Measurements from ENCODE around the gene GPX6. TPM values are rescaled to one million over a fixed set of nuclear protein-coding genes. Genes with fewer than 3 reads are reported as not detected.
"Not testable (repeated sequence)": the region's sequence is repeated elsewhere in the genome, so short reads cannot be mapped to it uniquely, and the experiment has no call there.

The GPX6 gene
- total RNA-seq, 2 donors from 2014 or later: not detected

- Mint-ChIP-seq H3K36me3 (ENCODE audit: insufficient read depth in 2 of 2) (no peaks in the 10 kb centered on the region), H3K9me3 (no peaks in the 10 kb centered on the region), H3K27me3 (ENCODE audit: low read depth) (peaks cover 61% of the 10 kb centered on the region), H3K4me3 (no peak overlapping the region), H3K4me1 (ENCODE audit: low read depth) (peaks cover 30% of the 10 kb centered on the region), H3K27ac (no peak overlapping the region)
- DNase-seq (no peak), ATAC-seq (replicated peaks in 1 of 2) (no peak)
Observed at GRCh38 chr6:28486988-28487742, 28.4 kb downstream of the GPX6 start.

GRCh38 chr6:28486533-28486932 lies 29.1 kb downstream of the GPX6 start:
- no peaks in the 10 kb centered on the region for H3K36me3 Mint-ChIP-seq (ENCODE audit: insufficient read depth in 2 of 2)
- no peak overlapping the region for H3K27ac Mint-ChIP-seq
- ATAC-seq (replicated peaks in 1 of 2) (no peak), DNase-seq (no peak)
- no peak overlapping the region for H3K4me3 Mint-ChIP-seq
- peaks cover 24% of the 10 kb centered on the region for H3K4me1 Mint-ChIP-seq (ENCODE audit: low read depth)
- H3K27me3 Mint-ChIP-seq (ENCODE audit: low read depth): peaks cover 60% of the 10 kb centered on the region
- H3K9me3 Mint-ChIP-seq: no peaks in the 10 kb centered on the region

- peaks cover 62% of the 10 kb centered on the region for H3K27me3 Mint-ChIP-seq (ENCODE audit: low read depth)
- ATAC-seq (replicated peaks in 1 of 2) (no peak), DNase-seq (no peak)
- no peaks in the 10 kb centered on the region for H3K36me3 Mint-ChIP-seq (ENCODE audit: insufficient read depth in 2 of 2)
- H3K4me1 Mint-ChIP-seq (ENCODE audit: low read depth): peaks cover 18% of the 10 kb centered on the region
- no peak overlapping the region for H3K27ac Mint-ChIP-seq
- H3K9me3 Mint-ChIP-seq: no peaks in the 10 kb centered on the region
- H3K4me3 Mint-ChIP-seq: no peak overlapping the region
Observed at GRCh38 chr6:28485482-28485881, 30.1 kb downstream of the GPX6 start.

- no peak for DNase-seq
- ATAC-seq (replicated peaks in 1 of 2): no peak
- H3K4me1 Mint-ChIP-seq (ENCODE audit: low read depth): peaks cover 16% of the 10 kb centered on the region
- no peak overlapping the region for H3K27ac Mint-ChIP-seq
- peaks cover 86% of the 10 kb centered on the region for H3K27me3 Mint-ChIP-seq (ENCODE audit: low read depth)
- H3K36me3 Mint-ChIP-seq (ENCODE audit: insufficient read depth in 2 of 2): no peaks in the 10 kb centered on the region
- H3K9me3 Mint-ChIP-seq: no peaks in the 10 kb centered on the region
- H3K4me3 Mint-ChIP-seq: peak overlapping the region in 1 of 2 donors; percentile 2
Observed at GRCh38 chr6:28480253-28480932, 35.2 kb downstream of the GPX6 start.

GRCh38 chr6:28478518-28478917 lies 37.1 kb downstream of the GPX6 start:
- Mint-ChIP-seq H3K36me3 (ENCODE audit: insufficient read depth in 2 of 2) (no peaks in the 10 kb centered on the region), H3K27me3 (ENCODE audit: low read depth) (peaks cover 88% of the 10 kb centered on the region), H3K27ac (no peak overlapping the region), H3K4me1 (ENCODE audit: low read depth) (peaks cover 21% of the 10 kb centered on the region), H3K9me3 (no peaks in the 10 kb centered on the region), H3K4me3 (peak overlapping the region; percentile 60 to 73)
- DNase-seq (no peak), ATAC-seq (replicated peaks in 1 of 2) (no peak)

GRCh38 chr6:28474441-28475219 lies 41.0 kb downstream of the GPX6 start:
- peak; percentile 28 to 33 for DNase-seq
- ATAC-seq (replicated peaks in 1 of 2): peak; percentile 87 to 94
- Mint-ChIP-seq H3K4me3 (peak overlapping the region; percentile 71 to 82), H3K36me3 (ENCODE audit: insufficient read depth in 2 of 2) (no peaks in the 10 kb centered on the region), H3K27ac (peak overlapping the region; percentile 92), H3K9me3 (no peaks in the 10 kb centered on the region), H3K4me1 (ENCODE audit: low read depth) (peaks cover 21% of the 10 kb centered on the region), H3K27me3 (ENCODE audit: low read depth) (peaks cover 68% of the 10 kb centered on the region)

GRCh38 chr6:28469153-28469745 lies 46.3 kb downstream of the GPX6 start:
- H3K4me3 Mint-ChIP-seq; H3K36me3 Mint-ChIP-seq (ENCODE audit: insufficient read depth in 2 of 2); H3K27ac Mint-ChIP-seq; H3K9me3 Mint-ChIP-seq; DNase-seq; H3K4me1 Mint-ChIP-seq (ENCODE audit: low read depth); ATAC-seq (replicated peaks in 1 of 2): not testable (repeated sequence)
- H3K27me3 Mint-ChIP-seq (ENCODE audit: low read depth): peaks cover 49% of the 10 kb centered on the region

- Mint-ChIP-seq H3K4me3 (no peak overlapping the region), H3K9me3 (no peaks in the 10 kb centered on the region), H3K36me3 (ENCODE audit: insufficient read depth in 2 of 2) (peaks cover 0 to 1% of the 10 kb centered on the region in 2 donors), H3K4me1 (ENCODE audit: low read depth) (no peaks in the 10 kb centered on the region), H3K27me3 (ENCODE audit: low read depth) (peaks cover 49% of the 10 kb centered on the region), H3K27ac (no peak overlapping the region)
- no peak for DNase-seq
- no peak for ATAC-seq (replicated peaks in 1 of 2)
Observed at GRCh38 chr6:28468056-28468455, 47.5 kb downstream of the GPX6 start.

- Mint-ChIP-seq H3K27ac (no peak overlapping the region), H3K36me3 (ENCODE audit: insufficient read depth in 2 of 2) (no peaks in the 10 kb centered on the region), H3K27me3 (ENCODE audit: low read depth) (peaks cover 76% of the 10 kb centered on the region), H3K9me3 (no peaks in the 10 kb centered on the region), H3K4me3 (no peak overlapping the region), H3K4me1 (ENCODE audit: low read depth) (peaks cover 8% of the 10 kb centered on the region)
- DNase-seq (peak in 1 of 2 donors; percentile 15), ATAC-seq (replicated peaks in 1 of 2) (peak in 1 of 2 donors; percentile 75)
Observed at GRCh38 chr6:28462401-28462800, 53.2 kb downstream of the GPX6 start.

GRCh38 chr6:28458568-28458967 lies 57.0 kb downstream of the GPX6 start:
- Mint-ChIP-seq H3K27ac (no peak overlapping the region), H3K36me3 (ENCODE audit: insufficient read depth in 2 of 2) (no peaks in the 10 kb centered on the region), H3K4me3 (no peak overlapping the region), H3K27me3 (ENCODE audit: low read depth) (peaks cover 74% of the 10 kb centered on the region), H3K9me3 (no peaks in the 10 kb centered on the region), H3K4me1 (ENCODE audit: low read depth) (peaks cover 8% of the 10 kb centered on the region)
- DNase-seq (no peak), ATAC-seq (replicated peaks in 1 of 2) (no peak)
